ENCODE data around the gene ITPK1.

- no peak for TF ChIP-seq CTCF (IDR thresholded peaks at IDR 0.05)
- no peak for TF ChIP-seq POLR2A (IDR thresholded peaks at IDR 0.05)
Observed at GRCh38 chr14:92937051-92937937, 178.4 kb downstream of the ITPK1 start.

Data from prostate gland (tissue), 2 donors.